ENCODE measurements around the gene TAF1.
A peak's percentile ranks its signal among the peaks of the same experiment; 100 is the strongest.

Gene TAF1

GRCh38 chrX:71365356-71365874 is 742 bp upstream of the TAF1 start:
- H3K9me2 ChIP-seq (replicated peaks; ENCODE audit: insufficient read depth, low read length): no peaks in the 10 kb centered on the region
- H3K27me3 ChIP-seq (ENCODE audit: low read length): no peaks in the 10 kb centered on the region
- peak overlapping the region; percentile 76 for H3K4me2 ChIP-seq (ENCODE audit: low read depth, low read length, poor library complexity, severe bottlenecking)
- peak overlapping the region; percentile 80 for H3K27ac ChIP-seq (ENCODE audit: low read depth, low read length)
- peak overlapping the region; percentile 92 for H3K9ac ChIP-seq (ENCODE audit: low read length)
- no peak overlapping the region for H2AFZ ChIP-seq (ENCODE audit: low read depth, low read length, severe bottlenecking)
- peak overlapping the region; percentile 72 for H3K4me3 ChIP-seq (ENCODE audit: insufficient read depth, low read length, poor library complexity, severe bottlenecking)
- H3K9me3 ChIP-seq (ENCODE audit: insufficient read depth, low read length): no peaks in the 10 kb centered on the region
- no peak for TF ChIP-seq CTCF (IDR thresholded peaks at IDR 0.05; ENCODE audit: insufficient read depth, low read length, poor library complexity, severe bottlenecking)
- no peak for TF ChIP-seq EZH2phosphoT487 (conservative IDR thresholded peaks at IDR 0.05; ENCODE audit: low read length)
- no peaks in the 10 kb centered on the region for H4K20me1 ChIP-seq (ENCODE audit: low read depth, low read length)
- no peaks in the 10 kb centered on the region for H3F3A ChIP-seq (ENCODE audit: insufficient read depth)
- no peaks in the 10 kb centered on the region for H3K36me3 ChIP-seq (ENCODE audit: low read length)
- peaks cover 28% of the 10 kb centered on the region for H3K79me2 ChIP-seq (ENCODE audit: insufficient read depth, low read length)

GRCh38 chrX:71366674-71367256 is 608 bp downstream of the TAF1 start:
- Histone ChIP-seq H3K9me3 (ENCODE audit: insufficient read depth, low read length) (no peaks in the 10 kb centered on the region), H3K4me3 (ENCODE audit: insufficient read depth, low read length, poor library complexity, severe bottlenecking) (peak overlapping the region; percentile 93), H2AFZ (ENCODE audit: low read depth, low read length, severe bottlenecking) (no peak overlapping the region), H3K9ac (ENCODE audit: low read length) (peak overlapping the region; percentile 98), H3K79me2 (ENCODE audit: insufficient read depth, low read length) (peaks cover 32% of the 10 kb centered on the region), H3K36me3 (ENCODE audit: low read length) (no peaks in the 10 kb centered on the region), H3K4me2 (ENCODE audit: low read depth, low read length, poor library complexity, severe bottlenecking) (peak overlapping the region; percentile 91), H3K27me3 (ENCODE audit: low read length) (no peaks in the 10 kb centered on the region), H4K20me1 (ENCODE audit: low read depth, low read length) (no peaks in the 10 kb centered on the region), H3F3A (ENCODE audit: insufficient read depth) (no peaks in the 10 kb centered on the region), H3K9me2 (replicated peaks; ENCODE audit: insufficient read depth, low read length) (no peaks in the 10 kb centered on the region), H3K27ac (ENCODE audit: low read depth, low read length) (peak overlapping the region; percentile 80)
- TF ChIP-seq EZH2phosphoT487 (conservative IDR thresholded peaks at IDR 0.05; ENCODE audit: low read length): no peak
- no peak for TF ChIP-seq CTCF (IDR thresholded peaks at IDR 0.05; ENCODE audit: insufficient read depth, low read length, poor library complexity, severe bottlenecking)

GRCh38 chrX:71367396-71367795 is 1.2 kb downstream of the TAF1 start:
- Histone ChIP-seq H3K4me2 (ENCODE audit: low read depth, low read length, poor library complexity, severe bottlenecking) (peak overlapping the region; percentile 91), H3K27ac (ENCODE audit: low read depth, low read length) (0 out of 2 replicates have a peak overlapping the region, but pooled peaks have one; percentile 80), H3K36me3 (ENCODE audit: low read length) (no peaks in the 10 kb centered on the region), H4K20me1 (ENCODE audit: low read depth, low read length) (no peaks in the 10 kb centered on the region), H3K79me2 (ENCODE audit: insufficient read depth, low read length) (peaks cover 34% of the 10 kb centered on the region), H3K27me3 (ENCODE audit: low read length) (no peaks in the 10 kb centered on the region), H2AFZ (ENCODE audit: low read depth, low read length, severe bottlenecking) (no peak overlapping the region), H3K9me3 (ENCODE audit: insufficient read depth, low read length) (no peaks in the 10 kb centered on the region), H3K9me2 (replicated peaks; ENCODE audit: insufficient read depth, low read length) (no peaks in the 10 kb centered on the region), H3K4me3 (ENCODE audit: insufficient read depth, low read length, poor library complexity, severe bottlenecking) (peak overlapping the region; percentile 93), H3K9ac (ENCODE audit: low read length) (peak overlapping the region; percentile 98), H3F3A (ENCODE audit: insufficient read depth) (no peaks in the 10 kb centered on the region)
- TF ChIP-seq EZH2phosphoT487 (conservative IDR thresholded peaks at IDR 0.05; ENCODE audit: low read length): no peak
- TF ChIP-seq CTCF (IDR thresholded peaks at IDR 0.05; ENCODE audit: insufficient read depth, low read length, poor library complexity, severe bottlenecking): no peak
